Measurements from ENCODE around the gene FKBP14. TPM values are rescaled to one million over a fixed set of nuclear protein-coding genes. Genes with fewer than 3 reads are reported as not detected.

FKBP14 gene
- total and polyA plus RNA-seq, 9 of the 15 experiments (the other 6 are each of a cell fraction or from before 2014, with no cell fraction given) = 5.3 to 27.9 (median 14.3) TPM

GRCh38 chr7:30049173-30049572, 22.7 kb upstream of the FKBP14 start:
- Histone ChIP-seq H3K9me3 (replicated peaks; ENCODE audit: control insufficient read depth, insufficient read depth, low read depth, low read length) (no peaks in the 10 kb centered on the region), H3K4me1 (replicated peaks in 1 of 2; ENCODE audit: control insufficient read depth in 2 of 2, insufficient read depth in 2 of 2, low read length in 2 of 2) (peaks cover 0 to 4% of the 10 kb centered on the region in 2 experiments; a peak in 2 of 5 replicates), H2AFZ (ENCODE audit: low read depth, low read length) (no peak overlapping the region), H3K4me2 (ENCODE audit: insufficient read depth, low read length) (no peak overlapping the region), H3K9me1 (ENCODE audit: control insufficient read depth, insufficient read depth, low read length) (no peaks in the 10 kb centered on the region), H3K27me3 (ENCODE audit: control insufficient read depth in 2 of 2, insufficient read depth in 2 of 2, low read length in 2 of 2) (no peaks in the 10 kb centered on the region), H3K36me3 (ENCODE audit: control insufficient read depth, insufficient read depth, low read length) (peaks cover 47% of the 10 kb centered on the region), H4K20me1 (replicated peaks; ENCODE audit: control insufficient read depth, insufficient read depth, low read length) (no peaks in the 10 kb centered on the region), H3K4me3 (no peak overlapping the region), H3K79me2 (ENCODE audit: control insufficient read depth, insufficient read depth, low read length) (no peaks in the 10 kb centered on the region), H3K27ac (ENCODE audit: extremely low read depth, low read depth, low read length) (no peak overlapping the region), H3K9ac (ENCODE audit: insufficient read depth in 1 of 2, low read depth in 2 of 2, low read length in 2 of 2) (no peak overlapping the region)
- no peak for ATAC-seq
- 74% methylated on average over 4 of the region's 4 CpGs for WGBS (ENCODE audit: insufficient coverage, low coverage, missing lambda C conversion rate)
- intact Hi-C loops (cut with micrococcal nuclease) = no loop called here
- ChIA-PET CTCF (ENCODE audit: low intra/inter-chr PET ratio) (no interaction called here), POLR2A (no interaction called here)
- FAIRE-seq = no peak
- in situ Hi-C loops (cut with MboI) = no loop called here
- TF ChIP-seq U2AF1 (optimal IDR thresholded peaks at IDR 0.05; ENCODE audit: low read depth, low read length) (no peak), AFF4 (CRISPR knock-in tag; IDR thresholded peaks at IDR 0.05) (no peak)
- BruUV-seq (replicated peaks) = no TSS peak
- DNase-seq (ENCODE audit: extremely low read depth in 1 of 4, low spot score in 3 of 4) = no peak
